Muscle of leg (tissue), 11 donors: ENCODE data around the gene NMRAL1. TPM values are rescaled to one million over a fixed set of nuclear protein-coding genes. Genes with fewer than 3 reads are reported as not detected.
A peak's percentile ranks its signal among the peaks of the same experiment; 100 is the strongest.

Experiments
- DNase-seq: peaks from one replicate; pipeline ENCODE4 v3.0.0; 2013
- H3K27ac ChIP-seq: one replicate; pipeline ENCODE4 v1.5.1; 2013; ENCODE audit warnings: mild to moderate bottlenecking, low read length, control low read depth
- H3K27me3 ChIP-seq: one replicate; pipeline ENCODE4 v1.6.1; 2013; ENCODE audit warnings: low read length; ENCODE audit not compliant: control insufficient read depth, insufficient read depth
- H3K36me3 ChIP-seq: one replicate; pipeline ENCODE4 v1.6.1; 2013; ENCODE audit warnings: low read length; ENCODE audit not compliant: control insufficient read depth, insufficient read depth
- H3K4me1 ChIP-seq: one replicate; pipeline ENCODE4 v1.6.1; 2013; ENCODE audit warnings: low read length; ENCODE audit not compliant: control insufficient read depth, insufficient read depth
- H3K4me3 ChIP-seq: one replicate; pipeline ENCODE4 v1.5.1; 2013; ENCODE audit warnings: low read length, control low read depth
- H3K9me3 ChIP-seq: replicated peaks from 2 replicates; pipeline ENCODE4 v1.6.1; 2013; ENCODE audit warnings: low read depth, low read length; ENCODE audit not compliant: control insufficient read depth
- WGBS: methylation state at CpG from one replicate; pipeline ENCODE4 v1.1.5; 2013; ENCODE audit warnings: missing lambda C conversion rate; ENCODE audit not compliant: insufficient coverage; 5-methylcytosine and 5-hydroxymethylcytosine counted together
- polyA plus RNA-seq, 8 donors: library from polyadenylated mRNA; unstranded; fragments of 120-200 nt; gene quantifications; one replicate each; pipeline versions ENCODE4 v1.2.1 to v1.2.3, GENCODE V29; 2013; ENCODE audit warnings: inconsistent platforms in 1 of 8, low replicate concordance in 1 of 8; ENCODE audit not compliant: insufficient read length in 8 of 8, insufficient read depth in 1 of 8
- total RNA-seq: library from RNA; stranded (reverse); fragments of 120-200 nt; gene quantifications from one replicate; pipeline ENCODE4 v1.2.4, GENCODE V29; 2013

The NMRAL1 gene
- total and polyA plus RNA-seq, 9 donors, result 13.1 to 25.1 (median 17.1) TPM

- no peak for DNase-seq
- Histone ChIP-seq H3K4me1 (peaks cover 30% of the 10 kb centered on the region), H3K4me3 (no peak overlapping the region), H3K9me3 (no peaks in the 10 kb centered on the region), H3K27ac (no peak overlapping the region), H3K36me3 (peaks cover 44% of the 10 kb centered on the region), H3K27me3 (no peaks in the 10 kb centered on the region)
- 78% methylated on average over 3 of the region's 7 CpGs for WGBS
Measured at GRCh38 chr16:4513881-4514280, 39.5 kb upstream of the NMRAL1 start.

- no peak overlapping the region for H3K27ac ChIP-seq
- H3K36me3 ChIP-seq, result peaks cover 50% of the 10 kb centered on the region
- no peaks in the 10 kb centered on the region for H3K27me3 ChIP-seq
- H3K9me3 ChIP-seq, result no peaks in the 10 kb centered on the region
- 83% methylated on average over 16 of the region's 19 CpGs for WGBS
- peaks cover 30% of the 10 kb centered on the region for H3K4me1 ChIP-seq
- no peak for DNase-seq
- H3K4me3 ChIP-seq, result no peak overlapping the region
Measured at GRCh38 chr16:4513086-4513860, 38.8 kb upstream of the NMRAL1 start.

GRCh38 chr16:4512473-4512872 is 38.0 kb upstream of the NMRAL1 start:
- Histone ChIP-seq H3K27ac (no peak overlapping the region), H3K36me3 (peaks cover 58% of the 10 kb centered on the region), H3K4me3 (no peak overlapping the region), H3K4me1 (peaks cover 28% of the 10 kb centered on the region), H3K27me3 (no peaks in the 10 kb centered on the region), H3K9me3 (no peaks in the 10 kb centered on the region)
- no peak for DNase-seq
- WGBS, result 86% methylated on average over 4 of the region's 10 CpGs

GRCh38 chr16:4511441-4512082 is 37.1 kb upstream of the NMRAL1 start:
- Histone ChIP-seq H3K9me3 (no peaks in the 10 kb centered on the region), H3K27ac (peak overlapping the region; percentile 55), H3K4me3 (no peak overlapping the region), H3K4me1 (peaks cover 31% of the 10 kb centered on the region), H3K27me3 (no peaks in the 10 kb centered on the region), H3K36me3 (peaks cover 64% of the 10 kb centered on the region)
- WGBS, result 45% methylated on average over 9 of the region's 9 CpGs
- peak; percentile 60 for DNase-seq

GRCh38 chr16:4510747-4511426 is 36.5 kb upstream of the NMRAL1 start:
- no peak for DNase-seq
- no peaks in the 10 kb centered on the region for H3K9me3 ChIP-seq
- 64% methylated on average over 9 of the region's 14 CpGs for WGBS
- H3K4me3 ChIP-seq, result no peak overlapping the region
- H3K4me1 ChIP-seq, result peaks cover 35% of the 10 kb centered on the region
- H3K27ac ChIP-seq, result peak overlapping the region; percentile 55
- peaks cover 68% of the 10 kb centered on the region for H3K36me3 ChIP-seq
- H3K27me3 ChIP-seq, result no peaks in the 10 kb centered on the region

GRCh38 chr16:4510131-4510530 is 35.7 kb upstream of the NMRAL1 start:
- no peaks in the 10 kb centered on the region for H3K9me3 ChIP-seq
- DNase-seq, result no peak
- peaks cover 40% of the 10 kb centered on the region for H3K4me1 ChIP-seq
- 78% methylated on average over 3 of the region's 5 CpGs for WGBS
- H3K27ac ChIP-seq, result no peak overlapping the region
- H3K27me3 ChIP-seq, result no peaks in the 10 kb centered on the region
- H3K4me3 ChIP-seq, result no peak overlapping the region
- H3K36me3 ChIP-seq, result peaks cover 75% of the 10 kb centered on the region

GRCh38 chr16:4509420-4509819 is 35.0 kb upstream of the NMRAL1 start:
- Histone ChIP-seq H3K4me1 (peaks cover 36% of the 10 kb centered on the region), H3K27me3 (no peaks in the 10 kb centered on the region), H3K36me3 (peaks cover 74% of the 10 kb centered on the region), H3K9me3 (no peaks in the 10 kb centered on the region), H3K4me3 (no peak overlapping the region), H3K27ac (no peak overlapping the region)
- no peak for DNase-seq
- 90% methylated on average over 7 of the region's 8 CpGs for WGBS

GRCh38 chr16:4508806-4509205 is 34.4 kb upstream of the NMRAL1 start:
- 83% methylated on average over 2 of the region's 3 CpGs for WGBS
- no peak overlapping the region for H3K4me3 ChIP-seq

GRCh38 chr16:4507588-4508345 is 33.3 kb upstream of the NMRAL1 start:
- H3K4me1 ChIP-seq, result peaks cover 23% of the 10 kb centered on the region
- H3K36me3 ChIP-seq, result peaks cover 65% of the 10 kb centered on the region
- DNase-seq, result no peak
- WGBS, result 92% methylated on average over 13 of the region's 17 CpGs
- no peaks in the 10 kb centered on the region for H3K27me3 ChIP-seq
- H3K4me3 ChIP-seq, result no peak overlapping the region
- no peaks in the 10 kb centered on the region for H3K9me3 ChIP-seq
- H3K27ac ChIP-seq, result no peak overlapping the region

More at GRCh38 chr16:4508806-4509205, 34.4 kb upstream of the NMRAL1 start:
- H3K36me3 ChIP-seq, result peaks cover 68% of the 10 kb centered on the region
- H3K9me3 ChIP-seq, result no peaks in the 10 kb centered on the region
- H3K27ac ChIP-seq, result no peak overlapping the region
- no peaks in the 10 kb centered on the region for H3K27me3 ChIP-seq
- DNase-seq, result no peak
- peaks cover 30% of the 10 kb centered on the region for H3K4me1 ChIP-seq
